ENCODE data around the gene TPPP2. TPM values are rescaled to one million over a fixed set of nuclear protein-coding genes. Genes with fewer than 3 reads are reported as not detected.

Gene TPPP2
- not detected in 2 replicates for total RNA-seq

DNA sequence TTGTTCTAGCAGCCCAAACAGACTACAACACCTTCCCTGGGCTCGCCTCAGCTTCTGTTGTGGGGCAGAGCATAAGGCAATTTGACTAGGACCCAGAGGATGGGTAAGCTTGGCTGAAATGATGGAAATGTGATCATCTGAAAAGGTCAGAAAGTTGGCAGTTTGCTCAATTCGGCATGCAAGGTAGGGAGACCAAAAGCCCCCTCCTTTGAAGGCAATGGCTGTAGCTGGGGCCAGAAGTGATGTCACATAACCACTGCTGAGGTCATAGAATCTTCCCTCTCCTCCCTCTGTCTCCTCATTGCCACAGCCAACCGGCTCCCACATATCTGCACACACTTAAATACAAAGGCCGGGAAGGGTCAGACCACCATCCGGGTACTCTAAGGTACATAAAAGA lies at the start of gene TPPP2:
Gene TPPP2, plus strand, starts transcription at position 301 of the 400 bp plus-strand sequence. CDS start 365 bp downstream, outside the sequence.

DNA sequence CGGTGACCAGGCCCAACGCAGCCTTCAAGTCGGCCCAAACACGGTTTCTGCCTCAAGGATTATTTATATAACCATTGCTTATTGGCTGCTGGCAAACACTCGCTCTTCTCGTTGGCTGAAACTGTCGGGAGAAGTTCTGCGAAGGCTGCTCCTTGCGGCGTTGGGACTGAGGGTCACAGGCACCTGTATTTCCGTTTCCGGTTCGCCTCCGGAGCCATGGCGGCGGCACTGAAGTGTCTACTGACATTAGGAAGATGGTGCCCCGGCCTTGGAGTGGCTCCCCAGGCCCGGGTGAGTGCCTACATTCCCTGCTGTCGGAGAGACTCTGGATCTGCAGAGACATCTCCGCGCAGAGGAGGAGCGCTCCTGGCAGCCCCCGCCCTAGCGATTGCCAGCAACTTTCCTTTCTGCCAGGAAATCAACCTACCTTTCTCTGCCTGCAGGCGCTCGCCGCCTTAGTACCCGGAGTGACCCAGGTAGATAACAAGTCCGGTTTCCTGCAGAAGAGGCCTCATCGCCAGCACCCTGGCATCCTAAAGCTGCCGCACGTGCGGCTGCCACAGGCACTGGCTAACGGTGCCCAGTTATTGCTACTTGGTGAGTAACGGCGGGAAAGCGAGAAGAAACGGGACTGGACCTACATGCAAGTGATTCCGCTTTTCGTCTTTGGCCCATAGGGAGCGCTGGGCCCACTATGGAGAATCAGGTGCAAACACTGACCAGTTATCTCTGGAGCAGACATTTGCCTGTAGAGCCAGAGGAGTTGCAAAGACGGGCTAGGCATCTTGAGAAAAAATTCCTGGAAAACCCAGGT lies 40.0 kb upstream of the TPPP2 start, which contains the start of gene METTL17:
Gene METTL17, plus strand, starts transcription at position 194 of the 814 bp plus-strand sequence. Its CDS starts 23 bp downstream, at position 217.

DNA sequence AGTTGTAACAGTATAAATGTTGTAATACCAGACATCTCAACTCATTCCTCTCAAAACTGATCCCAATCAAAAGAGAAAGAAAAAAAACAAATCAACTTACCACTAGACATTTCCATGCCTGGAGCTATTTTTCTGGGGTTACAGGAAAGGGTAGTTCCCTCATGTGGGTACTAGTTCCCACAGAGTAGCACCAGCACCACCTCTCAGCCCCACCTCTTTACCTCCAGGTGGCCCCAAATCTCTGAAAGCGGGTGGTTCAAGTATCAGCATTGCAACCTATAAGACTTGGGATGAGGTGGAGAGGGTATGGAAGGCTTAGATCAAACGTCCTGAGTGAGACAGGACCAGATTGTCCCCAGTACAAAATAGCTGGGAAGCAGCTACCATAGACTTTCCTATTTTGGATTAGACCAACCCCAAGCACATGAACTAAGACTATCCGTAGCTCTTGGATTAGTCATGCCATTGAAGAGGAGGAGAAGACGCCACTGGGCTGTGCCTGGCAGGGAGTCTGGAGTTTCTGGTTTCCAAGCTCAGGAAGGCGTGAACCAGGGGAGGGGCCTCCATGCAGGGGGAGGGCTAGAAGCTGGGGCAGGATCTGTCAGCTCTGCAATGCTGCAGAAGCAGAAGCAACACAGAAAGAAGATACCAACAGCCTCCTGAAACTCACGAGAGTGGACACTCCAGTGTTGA lies 31.2 kb upstream of the TPPP2 start, which contains the start of gene SLC39A2:
Gene SLC39A2, plus strand, starts transcription at position 620 of the 693 bp plus-strand sequence. CDS start 154 bp downstream, outside the sequence.

GRCh38 chr14:21024585-21025370 lies 5.2 kb upstream of the TPPP2 start, which contains the start of gene NDRG2:
NDRG2 (minus strand) TSS chr14:21025061; CDS start chr14:21023315, 1,746 bp downstream.

DNA sequence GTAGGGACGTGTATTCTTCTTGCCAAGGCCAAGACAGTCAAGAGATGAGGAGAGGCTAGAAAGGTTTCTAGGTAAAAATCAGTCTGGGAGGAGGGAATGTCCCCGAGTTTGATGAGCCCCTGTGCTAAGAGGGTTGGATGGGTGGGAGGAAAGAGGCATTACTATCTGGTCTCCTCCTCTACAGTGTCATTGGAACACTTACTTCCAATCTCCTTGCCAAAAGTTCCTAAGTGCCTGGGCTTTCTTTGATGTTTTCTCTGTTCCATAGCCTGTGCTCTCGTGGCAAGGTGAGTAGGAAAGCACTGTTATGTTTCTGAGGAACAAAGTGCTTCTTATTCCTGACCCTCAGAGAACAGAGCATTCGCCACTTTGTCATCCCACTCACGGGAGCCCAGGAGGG lies 4.7 kb downstream of the TPPP2 start, which contains the start of gene RNASE13:
Gene RNASE13, minus strand, starts transcription at position 101 of the 400 bp plus-strand sequence. CDS start 519 bp downstream, outside the sequence.

GRCh38 chr14:21041676-21042433 lies 11.8 kb downstream of the TPPP2 start, which contains the start of gene RNASE7:
RNASE7 (plus strand) TSS chr14:21042362; CDS start chr14:21042993, 631 bp downstream.

GRCh38 chr14:21057803-21058675 lies 28.0 kb downstream of the TPPP2 start, which contains the start of gene RNASE8:
RNASE8 (plus strand) TSS chr14:21057822; CDS start chr14:21057893, 71 bp downstream.

DNA sequence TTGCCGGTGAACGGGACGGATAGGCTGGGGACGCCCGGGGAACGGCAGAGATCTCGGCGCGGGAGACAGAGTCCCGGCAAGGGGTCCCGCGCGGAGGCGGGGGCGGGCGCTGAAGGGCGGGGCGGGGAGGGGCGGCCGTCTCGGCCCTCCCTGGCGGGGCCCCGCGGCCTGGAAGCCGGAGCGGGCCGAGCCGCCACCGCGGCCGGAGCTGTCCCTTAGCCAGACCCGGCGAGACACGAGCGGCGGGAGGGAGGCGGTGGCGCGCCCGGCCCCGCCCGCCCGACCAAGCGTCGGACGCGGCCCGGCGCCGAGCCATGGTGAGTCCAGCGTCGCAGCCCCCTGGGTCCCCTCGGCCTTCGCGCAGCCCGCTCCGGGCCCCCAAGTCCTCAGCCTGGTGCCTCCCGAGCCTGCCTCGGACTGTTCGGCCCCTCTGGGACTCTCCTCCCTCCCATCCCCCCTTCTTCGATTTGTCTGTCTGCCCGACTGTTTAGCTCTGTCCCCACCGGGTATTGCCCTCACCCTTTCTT lies 40.1 kb downstream of the TPPP2 start, which contains the start of gene ARHGEF40:
Gene ARHGEF40, plus strand, starts transcription at position 222 of the 527 bp plus-strand sequence. Its CDS starts 93 bp downstream, at position 315.

Other genes with a start within 250 kb of the TPPP2 start
- gene RNASE6, start 248.9 kb upstream of the TPPP2 start, total RNA-seq: not detected in 2 replicates
- gene RNASE1, start 227.4 kb upstream of the TPPP2 start, total RNA-seq: 0.16 TPM in 1 of 2 replicates, not detected in the other
- 0.16 TPM in 1 of 2 replicates, not detected in the other for gene RNASE3, start 138.8 kb upstream of the TPPP2 start, total RNA-seq
- gene RNASE2, start 74.7 kb upstream of the TPPP2 start, total RNA-seq: not detected in 2 replicates
- 19.1 and 25.4 TPM in 2 replicates for gene METTL17, start 40.2 kb upstream of the TPPP2 start, total RNA-seq
- gene SLC39A2, start 30.9 kb upstream of the TPPP2 start, total RNA-seq: 0.95 TPM in 1 of 2 replicates, not detected in the other
- 0.52 TPM in 1 of 2 replicates, not detected in the other for gene NDRG2, start 5.2 kb upstream of the TPPP2 start, total RNA-seq
- gene RNASE13, start 4.6 kb downstream of the TPPP2 start, total RNA-seq: not detected in 2 replicates
- gene RNASE7, start 12.1 kb downstream of the TPPP2 start, total RNA-seq: not detected in 2 replicates
- gene RNASE8, start 27.6 kb downstream of the TPPP2 start, total RNA-seq: not detected in 2 replicates
- 37.4 and 40.5 TPM in 2 replicates for gene ARHGEF40, start 40.1 kb downstream of the TPPP2 start, total RNA-seq
- 0.63 and 1.1 TPM in 2 replicates for gene ZNF219, start 68.4 kb downstream of the TPPP2 start, total RNA-seq
- gene TMEM253, start 70.8 kb downstream of the TPPP2 start, total RNA-seq: not detected in 2 replicates
- not detected in 2 replicates for gene OR5AU1, start 125.8 kb downstream of the TPPP2 start, total RNA-seq
- 581 and 824 TPM in 2 replicates for gene HNRNPC, start 239.2 kb downstream of the TPPP2 start, total RNA-seq
- gene RPGRIP1, start 249.9 kb downstream of the TPPP2 start, total RNA-seq: 0.16 TPM in 1 of 2 replicates, not detected in the other